Motor neuron (in vitro differentiated cells): ENCODE results near the gene IBTK. TPM values are rescaled to one million over a fixed set of nuclear protein-coding genes. Genes with fewer than 3 reads are reported as not detected.

Experiments
- ATAC-seq, 8 experiments: fragments of 200-7000 bp; cut with Tn5 transposase; replicated peaks in 6 of 8; 2 replicates each; pipeline ENCODE4 v1.8.0; 2021; ENCODE audit warnings: mild to moderate bottlenecking in 8 of 8, moderate library complexity in 8 of 8
- H3K27ac ChIP-seq, 2 donors: fragments of 250-450 bp; sonication (Bioruptor Pico); 2 replicates each; pipeline ENCODE4 v1.9.0; 2021; ENCODE audit warnings: antibody characterized with exemption in 2 of 2, mild to moderate bottlenecking in 2 of 2, moderate library complexity in 1 of 2
- H3K4me1 ChIP-seq, 2 donors: fragments of 250-450 bp; sonication (Bioruptor Pico); replicated peaks in 1 of 2; 2 replicates each; pipeline ENCODE4 v1.6.1; 2021; ENCODE audit warnings: antibody characterized with exemption in 2 of 2, mild to moderate bottlenecking in 2 of 2, moderate library complexity in 1 of 2
- H3K4me3 ChIP-seq, 5 donors: fragments of 250-450 bp; sonication (Bioruptor Pico); 2 replicates each; pipeline ENCODE4 v1.9.0; 2021; ENCODE audit warnings: antibody characterized with exemption in 5 of 5, mild to moderate bottlenecking in 5 of 5, moderate library complexity in 4 of 5
- WGBS, 10 experiments: fragments of 450-650 bp; shearing (Covaris generic); methylation state at CpG; one replicate each; pipeline ENCODE4 v1.0.0; 2022; 5-methylcytosine and 5-hydroxymethylcytosine counted together
- in situ Hi-C, 9 experiments: fragments of 400-800 bp; cut with MboI; loops; one replicate each; pipeline ENCODE4 v1.15.0; 2021; ENCODE audit warnings: low sequenced_read_pairs in 9 of 9, low pct_unique_long_range_greater_than_20kb in 2 of 9; ENCODE audit not compliant: unreplicated experiment in 9 of 9
- total RNA-seq, 8 experiments: library from RNA; unstranded; fragments of 300-600 nt; gene quantifications; 2 replicates each; pipeline versions ENCODE4 v1.2.3 to v1.2.4, GENCODE V29; 2022

IBTK gene
- total RNA-seq, 8 experiments from 2014 or later: 23.1 to 46.3 (median 29.5) TPM

GRCh38 chr6:82195619-82196018 lies 51.9 kb downstream of the IBTK start:
- in situ Hi-C loops: no loop called here
- Histone ChIP-seq H3K4me1 (no peaks in the 10 kb centered on the region), H3K4me3 (no peak overlapping the region), H3K27ac (no peak overlapping the region)
- 89 to 100% (median 96%) methylated on average over 1 to 4 of the region's 4 CpGs; no CpG with 5 or more reads in 2 of the 10 experiments for WGBS, 10 experiments
- ATAC-seq: no peak

GRCh38 chr6:82185948-82186535 lies 61.5 kb downstream of the IBTK start:
- in situ Hi-C loops: no loop called here
- Histone ChIP-seq H3K4me3 (no peak overlapping the region), H3K4me1 (no peaks in the 10 kb centered on the region), H3K27ac (no peak overlapping the region)
- ATAC-seq: peak in 2 of 8 experiments; percentile 75 to 87
- WGBS, 10 experiments: 44 to 100% (median 93%) methylated on average over 1 to 3 of the region's 3 CpGs; no CpG with 5 or more reads in 2 of the 10 experiments

- ATAC-seq: no peak
- in situ Hi-C loops: no loop called here
- Histone ChIP-seq H3K27ac (no peak overlapping the region), H3K4me3 (no peak overlapping the region), H3K4me1 (no peaks in the 10 kb centered on the region)
These were observed 63.8 kb downstream of the IBTK start for GRCh38 chr6:82183642-82184282.

- Histone ChIP-seq H3K4me3 (no peak overlapping the region), H3K4me1 (no peaks in the 10 kb centered on the region), H3K27ac (no peak overlapping the region)
- in situ Hi-C loops: no loop called here
- no peak for ATAC-seq
- 58 to 100% (median 100%) methylated on average over 1 of the region's 1 CpG; no CpG with 5 or more reads in 1 of the 10 experiments for WGBS, 10 experiments
These were observed 64.8 kb downstream of the IBTK start for GRCh38 chr6:82182756-82183155.

- no peak overlapping the region for H3K27ac ChIP-seq
- ATAC-seq: no peak
- WGBS, 10 experiments: 63 to 100% (median 92%) methylated on average over 2 to 4 of the region's 4 CpGs; no CpG with 5 or more reads in 2 of the 10 experiments
- in situ Hi-C loops: no loop called here
- no peak overlapping the region for H3K4me3 ChIP-seq
- no peaks in the 10 kb centered on the region for H3K4me1 ChIP-seq
These were observed 68.1 kb downstream of the IBTK start for GRCh38 chr6:82179415-82179814.

- no peaks in the 10 kb centered on the region for H3K4me1 ChIP-seq
- in situ Hi-C loops: no loop called here
- ATAC-seq: no peak
- 17 to 100% (median 67%) methylated on average over 1 of the region's 1 CpG; no CpG with 5 or more reads in 1 of the 10 experiments for WGBS, 10 experiments
- no peak overlapping the region for H3K4me3 ChIP-seq
- no peak overlapping the region for H3K27ac ChIP-seq
These were observed 68.8 kb downstream of the IBTK start for GRCh38 chr6:82178759-82179112.

- ATAC-seq: peak in 3 of 8 experiments; percentile 16 to 55 (median 28)
- Histone ChIP-seq H3K4me1 (no peaks in the 10 kb centered on the region), H3K27ac (no peak overlapping the region), H3K4me3 (no peak overlapping the region)
- in situ Hi-C loops: no loop called here
- WGBS, 10 experiments: 0 to 100% (median 82%) methylated on average over 1 to 2 of the region's 2 CpGs
These were observed 69.3 kb downstream of the IBTK start for GRCh38 chr6:82178077-82178758.

GRCh38 chr6:82176616-82177015 lies 70.9 kb downstream of the IBTK start:
- H3K27ac ChIP-seq: no peak overlapping the region
- 0 to 100% (median 83%) methylated on average over 1 of the region's 1 CpG; no CpG with 5 or more reads in 5 of the 10 experiments for WGBS, 10 experiments
- no peaks in the 10 kb centered on the region for H3K4me1 ChIP-seq
- H3K4me3 ChIP-seq: no peak overlapping the region
- in situ Hi-C loops: no loop called here
- ATAC-seq: no peak

GRCh38 chr6:82172594-82172993 lies 75.0 kb downstream of the IBTK start:
- Histone ChIP-seq H3K27ac (no peak overlapping the region), H3K4me3 (no peak overlapping the region), H3K4me1 (no peaks in the 10 kb centered on the region)
- in situ Hi-C loops: no loop called here
- 90 to 100% (median 96%) methylated on average over 1 to 5 of the region's 5 CpGs for WGBS, 10 experiments
- ATAC-seq: no peak

GRCh38 chr6:82169138-82169876 lies 78.2 kb downstream of the IBTK start:
- no peak overlapping the region for H3K27ac ChIP-seq
- no peaks in the 10 kb centered on the region for H3K4me1 ChIP-seq
- WGBS, 10 experiments: 54 to 100% (median 85%) methylated on average over 1 to 2 of the region's 2 CpGs; no CpG with 5 or more reads in 1 of the 10 experiments
- in situ Hi-C loops: no loop called here
- ATAC-seq: no peak
- H3K4me3 ChIP-seq: no peak overlapping the region

GRCh38 chr6:82166493-82166892 lies 81.1 kb downstream of the IBTK start:
- Histone ChIP-seq H3K4me1 (no peaks in the 10 kb centered on the region), H3K4me3 (no peak overlapping the region), H3K27ac (no peak overlapping the region)
- in situ Hi-C loops: no loop called here
- no peak for ATAC-seq
- 64 to 100% (median 96%) methylated on average over 1 to 5 of the region's 5 CpGs; no CpG with 5 or more reads in 2 of the 10 experiments for WGBS, 10 experiments

- no peaks in the 10 kb centered on the region for H3K4me1 ChIP-seq
- H3K27ac ChIP-seq: no peak overlapping the region
- no peak for ATAC-seq
- 70 to 100% (median 95%) methylated on average over 1 to 11 of the region's 12 CpGs; no CpG with 5 or more reads in 1 of the 10 experiments for WGBS, 10 experiments
- in situ Hi-C loops: no loop called here
- no peak overlapping the region for H3K4me3 ChIP-seq
These were observed 87.1 kb downstream of the IBTK start for GRCh38 chr6:82160255-82160990.
